Measurements from ENCODE around the gene DHX57.

DHX57 gene

GRCh38 chr2:38824906-38825305 is 50.8 kb downstream of the DHX57 start:
- no peak overlapping the region for H3K4me3 ChIP-seq (ENCODE audit: low read depth, low read length)
- no peak for TF ChIP-seq CTCF (IDR thresholded peaks at IDR 0.05; ENCODE audit: borderline replicate concordance, insufficient read depth, low read depth, low read length)

- TF ChIP-seq CTCF (IDR thresholded peaks at IDR 0.05; ENCODE audit: borderline replicate concordance, insufficient read depth, low read depth, low read length), result no peak
- no peak overlapping the region for H3K4me3 ChIP-seq (ENCODE audit: low read depth, low read length)
Measured at GRCh38 chr2:38823386-38823785, 52.3 kb downstream of the DHX57 start.

- no peak overlapping the region for H3K4me3 ChIP-seq (ENCODE audit: low read depth, low read length)
- no peak for TF ChIP-seq CTCF (IDR thresholded peaks at IDR 0.05; ENCODE audit: borderline replicate concordance, insufficient read depth, low read depth, low read length)
Measured at GRCh38 chr2:38818565-38818964, 57.2 kb downstream of the DHX57 start.

- no peak for TF ChIP-seq CTCF (IDR thresholded peaks at IDR 0.05; ENCODE audit: borderline replicate concordance, insufficient read depth, low read depth, low read length)
- H3K4me3 ChIP-seq (ENCODE audit: low read depth, low read length), result no peak overlapping the region
Measured at GRCh38 chr2:38815936-38816335, 59.8 kb downstream of the DHX57 start.

GRCh38 chr2:38810488-38810887 is 65.2 kb downstream of the DHX57 start:
- no peak for TF ChIP-seq CTCF (IDR thresholded peaks at IDR 0.05; ENCODE audit: borderline replicate concordance, insufficient read depth, low read depth, low read length)
- H3K4me3 ChIP-seq (ENCODE audit: low read depth, low read length), result no peak overlapping the region

- TF ChIP-seq CTCF (IDR thresholded peaks at IDR 0.05; ENCODE audit: borderline replicate concordance, insufficient read depth, low read depth, low read length), result no peak
- H3K4me3 ChIP-seq (ENCODE audit: low read depth, low read length), result no peak overlapping the region
Measured at GRCh38 chr2:38808677-38809076, 67.1 kb downstream of the DHX57 start.

GRCh38 chr2:38806733-38807059 is 69.0 kb downstream of the DHX57 start:
- H3K4me3 ChIP-seq (ENCODE audit: low read depth, low read length), result no peak overlapping the region
- TF ChIP-seq CTCF (IDR thresholded peaks at IDR 0.05; ENCODE audit: borderline replicate concordance, insufficient read depth, low read depth, low read length), result no peak
